Lower leg skin (tissue), 4 donors: Measurements from ENCODE around the gene RNF17. TPM values are rescaled to one million over a fixed set of nuclear protein-coding genes. Genes with fewer than 3 reads are reported as not detected.

Experiments used
- DNase-seq, 2 donors: peaks; one replicate each; pipeline ENCODE4 v3.0.0-alpha.2; 2019; ENCODE audit warnings: low spot score in 2 of 2
- H3K4me3 ChIP-seq: fragments of 200-600 bp; sonication (generic); 2 replicates; pipeline ENCODE4 v1.5.1; 2017; ENCODE audit warnings: mild to moderate bottlenecking, low read depth; ENCODE audit not compliant: poor library complexity, severe bottlenecking
- POLR2A ChIP-seq, 2 donors: fragments of 450-650 bp; IDR thresholded peaks; one replicate each; pipeline ENCODE4 v1.6.1; 2016 to 2017; ENCODE audit warnings: antibody characterized with exemption in 2 of 2, mild to moderate bottlenecking in 1 of 2, moderate library complexity in 1 of 2
- WGBS, 2 donors: methylation state at CpG; one replicate each; pipeline ENCODE4 v1.1.5; 2018; 5-methylcytosine and 5-hydroxymethylcytosine counted together
- intact Hi-C: fragments of 100-400 bp; cut with DNase I; formaldehyde crosslinking; loops from one replicate; pipeline ENCODE4 v1.15.0; 2023; ENCODE audit warnings: low total_unique reads
- total RNA-seq, 4 donors: library from RNA; depleted of rRNA; stranded (reverse); fragments of >200 nt; gene quantifications; one replicate each; pipeline ENCODE4 v1.1.0, GENCODE V29; 2016
- TF ChIP-seq, protein P1 (sequence below), 3 donors: fragments of 450-650 bp; IDR thresholded peaks; one replicate each; pipeline ENCODE4 v1.5.1; 2016; ENCODE audit warnings: antibody characterized with exemption in 3 of 3, mild to moderate bottlenecking in 3 of 3, moderate library complexity in 2 of 3

RNF17 gene
- total RNA-seq, 4 donors from 2014 or later: 0.19 TPM; not detected in 3

DNA sequence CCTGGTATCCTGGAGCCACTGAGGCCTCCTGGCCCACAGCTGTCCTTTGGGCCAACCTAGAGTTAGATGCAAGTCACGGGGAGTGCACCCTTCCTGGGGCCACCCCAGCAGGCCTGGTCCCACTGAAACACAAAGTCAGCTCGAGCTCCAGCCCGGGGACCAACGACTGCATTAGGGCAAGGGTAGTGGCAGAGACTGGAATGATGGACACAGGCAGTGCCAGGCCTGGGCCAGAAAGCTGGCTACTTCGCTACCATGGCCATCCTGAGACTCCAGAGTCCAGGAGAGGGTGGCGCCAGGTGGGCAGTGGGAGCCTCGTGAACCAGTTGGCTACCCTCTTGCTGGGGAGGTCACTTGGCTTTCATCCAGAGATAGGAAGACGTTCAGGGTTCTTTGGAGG lies 22.2 kb upstream of the RNF17 start:
- WGBS, 2 donors: 67 to 68% methylated on average over 8 of the region's 8 CpGs
- TF ChIP-seq, protein P1, sequence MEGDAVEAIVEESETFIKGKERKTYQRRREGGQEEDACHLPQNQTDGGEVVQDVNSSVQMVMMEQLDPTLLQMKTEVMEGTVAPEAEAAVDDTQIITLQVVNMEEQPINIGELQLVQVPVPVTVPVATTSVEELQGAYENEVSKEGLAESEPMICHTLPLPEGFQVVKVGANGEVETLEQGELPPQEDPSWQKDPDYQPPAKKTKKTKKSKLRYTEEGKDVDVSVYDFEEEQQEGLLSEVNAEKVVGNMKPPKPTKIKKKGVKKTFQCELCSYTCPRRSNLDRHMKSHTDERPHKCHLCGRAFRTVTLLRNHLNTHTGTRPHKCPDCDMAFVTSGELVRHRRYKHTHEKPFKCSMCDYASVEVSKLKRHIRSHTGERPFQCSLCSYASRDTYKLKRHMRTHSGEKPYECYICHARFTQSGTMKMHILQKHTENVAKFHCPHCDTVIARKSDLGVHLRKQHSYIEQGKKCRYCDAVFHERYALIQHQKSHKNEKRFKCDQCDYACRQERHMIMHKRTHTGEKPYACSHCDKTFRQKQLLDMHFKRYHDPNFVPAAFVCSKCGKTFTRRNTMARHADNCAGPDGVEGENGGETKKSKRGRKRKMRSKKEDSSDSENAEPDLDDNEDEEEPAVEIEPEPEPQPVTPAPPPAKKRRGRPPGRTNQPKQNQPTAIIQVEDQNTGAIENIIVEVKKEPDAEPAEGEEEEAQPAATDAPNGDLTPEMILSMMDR (IDR thresholded peaks at IDR 0.05): no peak
- TF ChIP-seq POLR2A (IDR thresholded peaks at IDR 0.05): no peak
- intact Hi-C loops: no loop called here

DNA sequence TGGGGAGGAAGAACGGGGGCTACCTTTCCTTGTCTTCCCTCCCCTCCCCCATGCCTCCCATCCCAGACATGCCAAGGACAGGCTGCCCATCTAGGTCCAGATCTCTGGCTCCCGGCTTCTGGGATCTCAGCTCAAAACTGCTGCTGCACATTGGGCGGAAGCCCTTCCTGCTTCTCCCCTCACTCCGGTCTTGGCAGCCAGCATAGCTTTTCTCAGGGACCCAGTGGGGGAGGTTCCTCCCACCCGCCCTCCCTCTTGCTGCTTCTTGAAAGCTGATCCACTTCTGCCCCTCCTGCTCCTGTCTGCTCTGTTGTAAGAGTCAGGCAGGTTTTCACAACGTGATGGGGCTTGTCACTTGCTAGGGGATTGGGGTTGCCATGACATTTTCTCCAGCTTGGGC lies 21.7 kb upstream of the RNF17 start:
- H3K4me3 ChIP-seq: no peak overlapping the region
- 18 to 26% methylated on average over 6 of the region's 6 CpGs for WGBS, 2 donors
- DNase-seq: peak in 1 of 2 donors; percentile 74
- no peak for TF ChIP-seq POLR2A (IDR thresholded peaks at IDR 0.05)
- TF ChIP-seq, protein P1 (IDR thresholded peaks at IDR 0.05): no peak
- intact Hi-C loops: no loop called here

More for the DNA sequence above, 22.2 kb upstream of the RNF17 start:
- no peak overlapping the region for H3K4me3 ChIP-seq
- DNase-seq: peak in 1 of 2 donors; percentile 79

DNA sequence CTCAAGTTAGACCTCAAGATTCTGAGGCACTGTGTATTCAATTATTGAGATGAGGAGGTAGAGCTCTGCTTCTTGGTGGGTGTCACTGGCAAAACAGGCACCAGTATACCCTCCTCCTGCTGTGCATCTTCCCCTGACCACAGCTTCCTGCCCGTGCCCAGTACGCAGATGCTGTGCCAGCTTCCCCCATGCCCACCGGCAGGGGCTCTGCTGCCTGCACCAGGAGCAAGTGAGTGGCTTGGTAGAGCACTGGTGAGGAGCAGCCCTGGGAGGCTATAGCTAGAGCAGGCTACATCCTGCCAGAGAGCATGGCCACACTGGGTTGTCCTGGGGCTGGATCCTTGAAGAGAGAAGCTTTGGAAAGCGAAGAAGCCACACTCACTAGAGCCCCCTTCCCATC lies 21.0 kb upstream of the RNF17 start:
- no peak for TF ChIP-seq POLR2A (IDR thresholded peaks at IDR 0.05)
- TF ChIP-seq, protein P1 (IDR thresholded peaks at IDR 0.05): no peak
- peak in 1 of 2 donors; percentile 72 for DNase-seq
- H3K4me3 ChIP-seq: no peak overlapping the region
- 64 to 75% methylated on average over 4 of the region's 4 CpGs for WGBS, 2 donors
- intact Hi-C loops: no loop called here

DNA sequence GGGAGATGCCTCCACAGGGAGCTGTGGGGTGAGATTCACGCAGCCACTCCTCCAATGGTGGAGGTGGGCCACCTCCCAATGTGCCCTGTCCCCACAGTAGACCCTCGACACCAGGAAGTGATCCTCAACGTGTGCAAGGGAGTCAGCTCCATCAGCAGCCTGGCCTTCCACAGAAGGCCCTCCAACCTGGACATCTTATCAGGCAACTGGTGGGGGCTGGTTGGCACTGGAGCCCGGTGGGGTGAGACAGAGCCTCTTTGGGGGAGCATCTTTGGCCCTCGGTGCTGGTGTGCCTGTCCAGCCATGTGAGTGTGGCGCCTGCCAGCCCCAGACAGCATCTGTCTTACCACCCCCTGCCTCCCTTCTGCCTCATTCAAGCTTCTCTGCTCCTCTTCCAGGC lies 19.7 kb upstream of the RNF17 start:
- no peak overlapping the region for H3K4me3 ChIP-seq
- DNase-seq: peak in 1 of 2 donors; percentile 74
- no peak for TF ChIP-seq POLR2A (IDR thresholded peaks at IDR 0.05)
- TF ChIP-seq, protein P1 (IDR thresholded peaks at IDR 0.05): no peak
- intact Hi-C loops: no loop called here
- WGBS, 2 donors: 49 to 67% methylated on average over 6 of the region's 6 CpGs

DNA sequence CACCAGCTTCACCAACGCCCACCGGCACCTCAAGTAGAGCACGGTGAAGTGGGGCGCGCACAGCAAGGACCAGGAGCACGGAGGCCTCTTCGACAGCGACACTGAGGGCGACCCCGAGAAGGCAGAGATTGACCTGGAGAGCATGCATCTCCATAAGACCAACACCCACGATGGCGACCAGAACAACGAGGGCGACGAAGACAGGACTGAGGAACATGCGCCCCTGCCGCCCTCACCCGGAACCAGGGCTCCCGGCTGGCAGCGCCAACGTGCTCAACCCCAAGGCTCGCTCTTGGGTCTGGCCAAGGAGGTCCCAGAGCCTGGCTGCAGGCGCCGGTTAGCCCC lies 18.5 kb upstream of the RNF17 start:
- 64 to 65% methylated on average over 22 of the region's 24 CpGs for WGBS, 2 donors
- DNase-seq: peak in 1 of 2 donors; percentile 79
- intact Hi-C loops: no loop called here
- H3K4me3 ChIP-seq: no peak overlapping the region
- TF ChIP-seq POLR2A (IDR thresholded peaks at IDR 0.05): no peak
- TF ChIP-seq, protein P1 (IDR thresholded peaks at IDR 0.05): no peak
